PFSK-1 (cell line): ENCODE data around the gene HOXC11.

ENCODE experiments used
- FOXP2 ChIP-seq: optimal IDR thresholded peaks from 2 replicates; pipeline ENCODE3; 2011; ENCODE audit warnings: borderline replicate concordance, control low read depth, inconsistent platforms; ENCODE audit not compliant: insufficient read depth; ENCODE audit errors: extremely low read length, extremely low read depth
- POLR2AphosphoS5 ChIP-seq: IDR thresholded peaks from 2 replicates; pipeline ENCODE4 v1.6.1; 2012; ENCODE audit warnings: low read depth, mild to moderate bottlenecking, control low read depth, low read length, moderate library complexity
- SIN3A ChIP-seq: IDR thresholded peaks from 2 replicates; pipeline ENCODE4 v1.6.1; 2012; ENCODE audit warnings: mild to moderate bottlenecking, low read length, moderate library complexity, borderline replicate concordance; ENCODE audit not compliant: insufficient read depth
- TAF1 ChIP-seq: IDR thresholded peaks from 2 replicates; pipeline ENCODE4 v1.6.1; 2012; ENCODE audit warnings: low read length, control low read depth, borderline replicate concordance; ENCODE audit not compliant: insufficient read depth
- TF ChIP-seq, protein P1 (sequence below), 2 experiments: IDR thresholded peaks; 2 replicates each; pipeline versions ENCODE4 v1.6.1 to v1.8.0; 2011 to 2012; ENCODE audit warnings: low read depth in 2 of 2, low read length in 2 of 2, control low read depth in 1 of 2, inconsistent platforms in 1 of 2, mild to moderate bottlenecking in 1 of 2, moderate library complexity in 1 of 2; ENCODE audit not compliant: insufficient read depth in 1 of 2

The HOXC11 gene

DNA sequence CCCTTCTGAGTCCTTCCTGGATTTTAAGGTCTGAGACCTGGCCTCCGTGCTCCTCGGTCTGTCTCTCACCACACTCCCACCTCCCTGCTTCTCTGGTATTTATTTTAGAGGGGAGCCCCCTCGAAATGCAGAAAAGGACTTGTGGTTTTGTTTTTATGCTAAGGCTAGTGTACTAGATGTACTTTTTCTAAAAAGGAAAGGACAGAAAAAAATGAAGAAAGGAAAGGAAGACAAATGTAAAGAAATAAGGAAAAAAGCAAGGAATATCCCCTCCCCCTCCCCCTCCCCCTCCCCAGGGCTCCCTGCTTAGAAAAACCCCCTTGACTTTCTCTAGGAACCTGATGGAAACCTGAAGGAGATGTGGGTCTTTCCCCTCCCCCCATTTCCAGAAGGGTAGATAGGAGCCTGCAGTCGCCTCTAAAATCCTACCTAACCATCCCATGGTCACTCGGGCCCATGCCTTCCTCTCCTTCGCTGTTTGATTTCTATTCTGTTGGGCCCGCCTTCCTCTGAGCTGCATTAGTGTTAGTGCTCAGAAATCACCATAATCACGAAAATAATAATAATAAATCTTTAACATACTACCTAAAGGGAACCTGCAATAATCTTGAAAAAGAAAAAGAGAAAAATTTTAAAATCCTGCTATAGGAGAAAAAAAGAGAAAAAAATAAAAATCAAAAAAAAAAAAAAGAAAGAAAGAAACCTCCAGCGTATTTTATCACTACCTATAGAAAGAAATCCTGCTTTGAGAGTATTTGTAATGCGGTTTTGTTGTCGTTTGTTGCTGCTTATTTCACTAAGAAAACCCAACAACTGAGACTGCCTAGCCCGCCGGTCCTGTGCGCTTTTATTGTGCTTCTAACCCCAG is 39.0 kb downstream of the HOXC11 start:
- TF ChIP-seq FOXP2 (no peak), TAF1 (no peak), SIN3A (no peak), POLR2AphosphoS5 (no peak)
- TF ChIP-seq, protein P1, sequence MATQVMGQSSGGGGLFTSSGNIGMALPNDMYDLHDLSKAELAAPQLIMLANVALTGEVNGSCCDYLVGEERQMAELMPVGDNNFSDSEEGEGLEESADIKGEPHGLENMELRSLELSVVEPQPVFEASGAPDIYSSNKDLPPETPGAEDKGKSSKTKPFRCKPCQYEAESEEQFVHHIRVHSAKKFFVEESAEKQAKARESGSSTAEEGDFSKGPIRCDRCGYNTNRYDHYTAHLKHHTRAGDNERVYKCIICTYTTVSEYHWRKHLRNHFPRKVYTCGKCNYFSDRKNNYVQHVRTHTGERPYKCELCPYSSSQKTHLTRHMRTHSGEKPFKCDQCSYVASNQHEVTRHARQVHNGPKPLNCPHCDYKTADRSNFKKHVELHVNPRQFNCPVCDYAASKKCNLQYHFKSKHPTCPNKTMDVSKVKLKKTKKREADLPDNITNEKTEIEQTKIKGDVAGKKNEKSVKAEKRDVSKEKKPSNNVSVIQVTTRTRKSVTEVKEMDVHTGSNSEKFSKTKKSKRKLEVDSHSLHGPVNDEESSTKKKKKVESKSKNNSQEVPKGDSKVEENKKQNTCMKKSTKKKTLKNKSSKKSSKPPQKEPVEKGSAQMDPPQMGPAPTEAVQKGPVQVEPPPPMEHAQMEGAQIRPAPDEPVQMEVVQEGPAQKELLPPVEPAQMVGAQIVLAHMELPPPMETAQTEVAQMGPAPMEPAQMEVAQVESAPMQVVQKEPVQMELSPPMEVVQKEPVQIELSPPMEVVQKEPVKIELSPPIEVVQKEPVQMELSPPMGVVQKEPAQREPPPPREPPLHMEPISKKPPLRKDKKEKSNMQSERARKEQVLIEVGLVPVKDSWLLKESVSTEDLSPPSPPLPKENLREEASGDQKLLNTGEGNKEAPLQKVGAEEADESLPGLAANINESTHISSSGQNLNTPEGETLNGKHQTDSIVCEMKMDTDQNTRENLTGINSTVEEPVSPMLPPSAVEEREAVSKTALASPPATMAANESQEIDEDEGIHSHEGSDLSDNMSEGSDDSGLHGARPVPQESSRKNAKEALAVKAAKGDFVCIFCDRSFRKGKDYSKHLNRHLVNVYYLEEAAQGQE (IDR thresholded peaks at IDR 0.05; ENCODE audit: insufficient read depth in 1 of 2, low read depth in 2 of 2, low read length in 2 of 2): no peak

GRCh38 chr12:54012631-54013409 is 39.9 kb downstream of the HOXC11 start:
- TF ChIP-seq, protein P1 (IDR thresholded peaks at IDR 0.05; ENCODE audit: insufficient read depth in 1 of 2, low read depth in 2 of 2, low read length in 2 of 2): no peak
- TF ChIP-seq POLR2AphosphoS5 (no peak), TAF1 (no peak), FOXP2 (no peak), SIN3A (no peak)

DNA sequence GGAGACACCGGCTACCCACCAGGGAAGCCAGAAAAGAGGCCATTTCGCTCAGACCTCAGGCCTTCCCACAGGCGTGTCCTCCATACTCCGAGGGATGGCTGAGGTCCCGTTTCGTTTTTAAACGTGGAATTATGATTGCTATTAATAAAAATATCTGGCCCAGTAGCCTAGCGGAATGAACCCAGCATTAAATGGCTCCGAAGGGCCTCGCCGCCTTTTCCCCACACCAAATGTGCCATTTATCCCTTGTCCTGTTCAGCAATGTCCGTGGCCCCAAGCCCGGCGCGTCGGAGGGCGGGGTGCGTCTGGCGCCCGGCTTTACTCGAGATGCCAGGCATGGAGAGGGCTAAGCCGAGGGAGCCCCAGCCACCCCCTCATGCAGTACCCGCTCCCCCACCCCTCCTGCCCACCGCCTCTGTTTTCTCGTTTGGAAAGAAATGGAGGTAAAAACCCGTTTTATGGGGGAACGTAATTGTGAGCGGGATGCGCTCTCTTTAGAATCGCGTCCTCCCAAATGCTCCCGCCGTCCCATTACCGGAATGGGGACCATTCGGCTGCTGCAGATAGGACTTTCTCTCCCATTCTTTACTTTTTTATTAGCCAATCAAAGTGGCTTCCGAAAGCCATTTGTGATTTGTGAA is 41.6 kb downstream of the HOXC11 start:
- TF ChIP-seq, protein P1 (IDR thresholded peaks at IDR 0.05; ENCODE audit: insufficient read depth in 1 of 2, low read depth in 2 of 2, low read length in 2 of 2): no peak
- TF ChIP-seq FOXP2 (no peak), TAF1 (no peak), SIN3A (no peak), POLR2AphosphoS5 (no peak)

- no peak for TF ChIP-seq POLR2AphosphoS5
- no peak for TF ChIP-seq SIN3A
- no peak for TF ChIP-seq TAF1
Measured at GRCh38 chr12:54015018-54015931, 42.3 kb downstream of the HOXC11 start.

DNA sequence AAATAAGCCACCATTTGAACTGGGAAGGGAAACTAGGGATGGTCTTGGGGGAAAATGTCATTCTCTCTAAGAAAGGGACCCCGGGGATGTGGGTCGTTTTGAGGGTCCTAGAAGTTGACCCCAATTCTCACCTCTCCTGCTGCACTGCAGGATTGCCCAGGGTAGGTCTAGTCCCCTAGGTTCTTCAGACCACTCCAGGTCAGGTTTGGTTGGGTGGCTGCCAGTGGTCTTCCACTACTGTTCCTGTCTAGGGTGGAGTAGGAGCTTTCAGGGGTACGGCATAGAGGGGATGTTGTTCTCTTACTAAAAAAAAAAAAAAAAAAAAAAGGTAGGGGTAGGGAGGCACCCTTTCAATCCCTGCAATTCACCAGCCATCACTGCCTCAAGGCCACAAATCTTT is 43.1 kb downstream of the HOXC11 start:
- TF ChIP-seq SIN3A: no peak
